Central memory CD8-positive, alpha-beta T cell (primary cell): ENCODE measurements around the gene SLN.

ENCODE experiments used
- ATAC-seq: fragments of 150-1000 bp; cut with Tn5 transposase; replicated peaks from 2 replicates; pipeline ENCODE4 v1.10.0; 2022; ENCODE audit warnings: mild to moderate bottlenecking, moderate FRiP score, moderate number of reproducible peaks; ENCODE audit not compliant: poor library complexity, severe bottlenecking; ENCODE audit errors: extremely low read depth
- DNase-seq, 2 donors: peaks; one replicate each; pipeline ENCODE4 v3.0.0; 2021; ENCODE audit warnings: low spot score in 2 of 2
- H3K27ac Mint-ChIP-seq: one replicate; pipeline ENCODE4 v1.8.0; 2022; ENCODE audit warnings: low read depth, mild to moderate bottlenecking, moderate library complexity, mixed read lengths
- H3K27me3 Mint-ChIP-seq: one replicate; pipeline ENCODE4 v1.8.0; 2022; ENCODE audit warnings: mixed read lengths
- H3K36me3 Mint-ChIP-seq: one replicate; pipeline ENCODE4 v1.8.0; 2022; ENCODE audit warnings: mild to moderate bottlenecking, moderate library complexity, mixed read lengths; ENCODE audit not compliant: insufficient read depth
- H3K4me1 Mint-ChIP-seq: one replicate; pipeline ENCODE4 v1.8.0; 2022; ENCODE audit warnings: mixed read lengths
- H3K4me3 Mint-ChIP-seq: one replicate; pipeline ENCODE4 v1.8.0; 2022; ENCODE audit warnings: mild to moderate bottlenecking, moderate library complexity, mixed read lengths
- H3K9me3 Mint-ChIP-seq: one replicate; pipeline ENCODE4 v1.8.0; 2022; ENCODE audit warnings: mixed read lengths

SLN gene

GRCh38 chr11:107740271-107740670 lies 28.4 kb upstream of the SLN start:
- no peak for DNase-seq
- peaks cover 71% of the 10 kb centered on the region for H3K27me3 Mint-ChIP-seq
- no peaks in the 10 kb centered on the region for H3K36me3 Mint-ChIP-seq

GRCh38 chr11:107736546-107736945 lies 24.7 kb upstream of the SLN start:
- Mint-ChIP-seq H3K4me3 (no peak overlapping the region), H3K27ac (no peak overlapping the region), H3K36me3 (no peaks in the 10 kb centered on the region), H3K9me3 (no peaks in the 10 kb centered on the region), H3K4me1 (no peaks in the 10 kb centered on the region), H3K27me3 (peaks cover 71% of the 10 kb centered on the region)
- no peak for DNase-seq
- ATAC-seq = no peak

More at GRCh38 chr11:107740271-107740670, 28.4 kb upstream of the SLN start:
- no peak overlapping the region for H3K4me3 Mint-ChIP-seq
- H3K4me1 Mint-ChIP-seq = no peaks in the 10 kb centered on the region
- no peaks in the 10 kb centered on the region for H3K9me3 Mint-ChIP-seq
- ATAC-seq = no peak
- H3K27ac Mint-ChIP-seq = no peak overlapping the region

GRCh38 chr11:107733518-107733917 lies 21.7 kb upstream of the SLN start:
- Mint-ChIP-seq H3K27me3 (peaks cover 49% of the 10 kb centered on the region), H3K9me3 (no peaks in the 10 kb centered on the region), H3K27ac (no peak overlapping the region), H3K36me3 (peaks cover 1% of the 10 kb centered on the region), H3K4me3 (no peak overlapping the region), H3K4me1 (no peaks in the 10 kb centered on the region)
- DNase-seq (no peak), ATAC-seq (no peak)

- Mint-ChIP-seq H3K4me3 (no peak overlapping the region), H3K4me1 (no peaks in the 10 kb centered on the region), H3K9me3 (no peaks in the 10 kb centered on the region), H3K27ac (no peak overlapping the region), H3K27me3 (peaks cover 48% of the 10 kb centered on the region), H3K36me3 (peaks cover 1% of the 10 kb centered on the region)
- ATAC-seq (no peak), DNase-seq (no peak)
These were observed 20.8 kb upstream of the SLN start for GRCh38 chr11:107732689-107733051.

GRCh38 chr11:107731941-107732688 lies 20.3 kb upstream of the SLN start:
- Mint-ChIP-seq H3K36me3 (peaks cover 1% of the 10 kb centered on the region), H3K9me3 (no peaks in the 10 kb centered on the region), H3K27me3 (peaks cover 54% of the 10 kb centered on the region), H3K4me1 (no peaks in the 10 kb centered on the region), H3K4me3 (no peak overlapping the region), H3K27ac (no peak overlapping the region)
- DNase-seq (no peak), ATAC-seq (no peak)

- ATAC-seq (no peak), DNase-seq (no peak)
- Mint-ChIP-seq H3K27me3 (peaks cover 33% of the 10 kb centered on the region), H3K9me3 (no peaks in the 10 kb centered on the region), H3K27ac (no peak overlapping the region), H3K4me3 (no peak overlapping the region), H3K36me3 (peaks cover 2% of the 10 kb centered on the region), H3K4me1 (no peaks in the 10 kb centered on the region)
These were observed 10.8 kb upstream of the SLN start for GRCh38 chr11:107722662-107723061.

- Mint-ChIP-seq H3K36me3 (peaks cover 3% of the 10 kb centered on the region), H3K4me1 (no peaks in the 10 kb centered on the region), H3K27me3 (peaks cover 26% of the 10 kb centered on the region), H3K4me3 (no peak overlapping the region), H3K27ac (no peak overlapping the region), H3K9me3 (no peaks in the 10 kb centered on the region)
- ATAC-seq (no peak), DNase-seq (no peak)
These were observed 9.4 kb upstream of the SLN start for GRCh38 chr11:107721207-107721606.

GRCh38 chr11:107720303-107720774 lies 8.5 kb upstream of the SLN start:
- no peaks in the 10 kb centered on the region for H3K9me3 Mint-ChIP-seq
- H3K4me3 Mint-ChIP-seq = no peak overlapping the region
- peaks cover 4% of the 10 kb centered on the region for H3K36me3 Mint-ChIP-seq
- no peak overlapping the region for H3K27ac Mint-ChIP-seq
- H3K27me3 Mint-ChIP-seq = peaks cover 26% of the 10 kb centered on the region
- DNase-seq (no peak), ATAC-seq (no peak)
- H3K4me1 Mint-ChIP-seq = no peaks in the 10 kb centered on the region

GRCh38 chr11:107719557-107720302 lies 7.9 kb upstream of the SLN start:
- Mint-ChIP-seq H3K27me3 (peaks cover 26% of the 10 kb centered on the region), H3K27ac (no peak overlapping the region), H3K4me1 (no peaks in the 10 kb centered on the region), H3K4me3 (no peak overlapping the region), H3K9me3 (no peaks in the 10 kb centered on the region), H3K36me3 (peaks cover 4% of the 10 kb centered on the region)
- ATAC-seq (no peak), DNase-seq (no peak)

- H3K9me3 Mint-ChIP-seq = no peaks in the 10 kb centered on the region
- DNase-seq (no peak), ATAC-seq (no peak)
- H3K27ac Mint-ChIP-seq = no peak overlapping the region
- H3K4me3 Mint-ChIP-seq = no peak overlapping the region
- no peaks in the 10 kb centered on the region for H3K4me1 Mint-ChIP-seq
- peaks cover 4% of the 10 kb centered on the region for H3K36me3 Mint-ChIP-seq
- peaks cover 23% of the 10 kb centered on the region for H3K27me3 Mint-ChIP-seq
These were observed 7.2 kb upstream of the SLN start for GRCh38 chr11:107719073-107719472.

- no peaks in the 10 kb centered on the region for H3K4me1 Mint-ChIP-seq
- no peak overlapping the region for H3K4me3 Mint-ChIP-seq
- no peak for ATAC-seq
- H3K27ac Mint-ChIP-seq = no peak overlapping the region
- peaks cover 35% of the 10 kb centered on the region for H3K27me3 Mint-ChIP-seq
- DNase-seq = no peak
- no peaks in the 10 kb centered on the region for H3K9me3 Mint-ChIP-seq
- peaks cover 4% of the 10 kb centered on the region for H3K36me3 Mint-ChIP-seq
These were observed 5.2 kb upstream of the SLN start for GRCh38 chr11:107716884-107717532.

- Mint-ChIP-seq H3K4me3 (no peak overlapping the region), H3K4me1 (no peaks in the 10 kb centered on the region), H3K9me3 (no peaks in the 10 kb centered on the region), H3K27ac (no peak overlapping the region), H3K27me3 (peaks cover 71% of the 10 kb centered on the region), H3K36me3 (peaks cover 1% of the 10 kb centered on the region)
- ATAC-seq (no peak), DNase-seq (no peak)
These were observed 1.2 kb upstream of the SLN start for GRCh38 chr11:107713009-107713408.

- no peak for ATAC-seq
- Mint-ChIP-seq H3K27ac (no peak overlapping the region), H3K9me3 (no peaks in the 10 kb centered on the region)
These were observed 1.6 kb downstream of the SLN start for GRCh38 chr11:107710301-107710700.

More at GRCh38 chr11:107710301-107710700, 1.6 kb downstream of the SLN start:
- H3K4me1 Mint-ChIP-seq = no peaks in the 10 kb centered on the region
- DNase-seq = no peak
- H3K27me3 Mint-ChIP-seq = peaks cover 63% of the 10 kb centered on the region
- H3K4me3 Mint-ChIP-seq = no peak overlapping the region
- H3K36me3 Mint-ChIP-seq = no peaks in the 10 kb centered on the region
